ENCODE measurements around the gene SLC25A24. TPM values are rescaled to one million over a fixed set of nuclear protein-coding genes. Genes with fewer than 3 reads are reported as not detected.

The SLC25A24 gene
- total and polyA plus RNA-seq, 2 of the 13 experiments (the other 11 are each of a cell fraction or from before 2014, with no cell fraction given): 8.0 to 12.4 TPM

DNA sequence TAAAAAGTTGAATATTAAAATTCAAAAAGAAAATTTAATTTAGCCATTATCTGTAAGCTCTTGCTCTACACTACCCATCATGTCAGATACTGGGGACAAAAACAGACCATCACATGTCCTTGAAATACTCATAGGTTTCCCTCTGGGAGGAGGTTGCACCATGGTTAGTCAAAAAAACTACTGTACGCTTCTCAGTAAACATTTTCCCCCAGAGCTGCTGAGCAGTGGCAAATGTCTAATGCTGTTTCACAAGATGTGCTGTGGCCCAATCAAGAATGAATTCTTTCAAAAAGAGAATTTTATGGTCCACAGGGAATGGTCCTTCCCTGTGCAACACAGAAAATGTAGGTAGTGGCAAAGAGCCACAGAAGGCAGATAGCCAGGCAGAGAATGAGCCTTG, 6.1 kb downstream of the SLC25A24 start:
- Histone ChIP-seq H3K4me3 (replicated peaks in 1 of 3; ENCODE audit: insufficient read depth in 1 of 3, low read depth in 2 of 3, low read length in 3 of 3) (no peak overlapping the region), H2AFZ (ENCODE audit: low read length) (no peak overlapping the region), H3K36me3 (replicated peaks in 1 of 2; ENCODE audit: control insufficient read depth in 1 of 2, insufficient read depth in 2 of 2, low read length in 2 of 2) (0 out of 5 replicates have a peak, but pooled peaks cover 0 to 7% of the 10 kb centered on the region in 2 experiments), H3K9ac (ENCODE audit: insufficient read depth, low read depth, low read length) (no peak overlapping the region), H3K27me3 (ENCODE audit: control insufficient read depth in 1 of 2, insufficient read depth in 2 of 2, low read length in 2 of 2) (no peaks in the 10 kb centered on the region), H3K4me1 (ENCODE audit: insufficient read depth, low read length) (0 out of 2 replicates have a peak, but pooled peaks cover 14% of the 10 kb centered on the region), H3K4me2 (ENCODE audit: low read depth, low read length) (no peak overlapping the region), H3K27ac (ENCODE audit: extremely low read length, insufficient read depth, low read length) (no peak overlapping the region), H3K9me3 (ENCODE audit: low read length) (peaks cover 5% of the 10 kb centered on the region; the same call in 1 of the 2 replicates), H4K20me1 (ENCODE audit: insufficient read depth, low read length) (no peaks in the 10 kb centered on the region), H3K79me2 (ENCODE audit: insufficient read depth, low read length) (no peaks in the 10 kb centered on the region)
- in situ Hi-C loops (cut with HindIII; ENCODE audit: extremely low pct_ligation_motif_present, low pct_unique_long_range_greater_than_20kb): no loop called here
- BruUV-seq (replicated peaks): no TSS peak
- TF ChIP-seq RBM39 (IDR thresholded peaks at IDR 0.05; ENCODE audit: low read depth, low read length, poor library complexity, severe bottlenecking) (no peak), ZNF234 (CRISPR knock-in tag; conservative IDR thresholded peaks at IDR 0.05) (no peak)
- POLR2A ChIA-PET: no interaction called here
- CTCF ChIA-PET (ENCODE audit: low intra/inter-chr PET ratio, low total read pairs): no interaction called here
- DNase-seq (ENCODE audit: low spot score) (no peak), ATAC-seq (no peak), FAIRE-seq (no peak)
- intact Hi-C loops (cut with micrococcal nuclease; ENCODE audit: unreplicated experiment): no loop called here
- 53% methylated on average over 1 of the region's 1 CpG for WGBS (ENCODE audit: low lambda C conversion rate)

DNA sequence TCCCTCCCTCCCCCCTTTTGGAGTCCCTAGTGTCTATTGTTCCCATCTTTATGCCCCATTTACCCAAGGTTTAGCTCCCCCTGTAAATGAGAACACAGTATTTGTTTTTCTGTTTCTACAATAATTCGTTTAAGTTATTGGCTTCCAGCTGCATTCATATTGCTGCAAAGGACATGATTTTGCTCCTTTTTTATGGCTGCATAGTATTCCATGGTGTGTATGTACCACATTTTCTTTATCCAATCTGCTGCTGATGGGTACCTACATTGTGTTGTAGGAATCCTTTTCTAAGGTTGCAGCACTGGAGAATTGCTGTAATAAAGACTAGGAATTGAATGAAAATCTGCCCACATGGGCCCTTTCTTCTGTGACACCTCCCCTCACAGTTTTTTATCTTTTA, 6.8 kb downstream of the SLC25A24 start:
- no peak overlapping the region for H3K4me2 ChIP-seq (ENCODE audit: low read depth, low read length)
- no peak overlapping the region for H3K9ac ChIP-seq (ENCODE audit: insufficient read depth, low read depth, low read length)
- TF ChIP-seq FOXP1 (IDR thresholded peaks at IDR 0.05) (no peak), FOXP1 (CRISPR knock-in tag; IDR thresholded peaks at IDR 0.05) (no peak), ZNF484 (CRISPR knock-in tag; IDR thresholded peaks at IDR 0.05; ENCODE audit: borderline replicate concordance, low read depth) (no peak), ZNF10 (CRISPR knock-in tag; IDR thresholded peaks at IDR 0.05; ENCODE audit: borderline replicate concordance, low read depth) (no peak), HNRNPK (IDR thresholded peaks at IDR 0.05; ENCODE audit: low read depth, low read length, poor library complexity, severe bottlenecking) (no peak), ATF7-NPFF (CRISPR knock-in tag; IDR thresholded peaks at IDR 0.05; ENCODE audit: low read depth) (no peak)
- TF ChIP-seq, protein P1, sequence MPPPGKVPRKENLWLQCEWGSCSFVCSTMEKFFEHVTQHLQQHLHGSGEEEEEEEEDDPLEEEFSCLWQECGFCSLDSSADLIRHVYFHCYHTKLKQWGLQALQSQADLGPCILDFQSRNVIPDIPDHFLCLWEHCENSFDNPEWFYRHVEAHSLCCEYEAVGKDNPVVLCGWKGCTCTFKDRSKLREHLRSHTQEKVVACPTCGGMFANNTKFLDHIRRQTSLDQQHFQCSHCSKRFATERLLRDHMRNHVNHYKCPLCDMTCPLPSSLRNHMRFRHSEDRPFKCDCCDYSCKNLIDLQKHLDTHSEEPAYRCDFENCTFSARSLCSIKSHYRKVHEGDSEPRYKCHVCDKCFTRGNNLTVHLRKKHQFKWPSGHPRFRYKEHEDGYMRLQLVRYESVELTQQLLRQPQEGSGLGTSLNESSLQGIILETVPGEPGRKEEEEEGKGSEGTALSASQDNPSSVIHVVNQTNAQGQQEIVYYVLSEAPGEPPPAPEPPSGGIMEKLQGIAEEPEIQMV (CRISPR knock-in tag; IDR thresholded peaks at IDR 0.05; ENCODE audit: low read depth): no peak
- no peak overlapping the region for H3K4me3 ChIP-seq (replicated peaks in 1 of 3; ENCODE audit: insufficient read depth in 1 of 3, low read depth in 2 of 3, low read length in 3 of 3)
- POLR2A ChIA-PET: no interaction called here
- DNase-seq (ENCODE audit: low spot score): no peak
- in situ Hi-C loops (cut with HindIII; ENCODE audit: extremely low pct_ligation_motif_present, low pct_unique_long_range_greater_than_20kb) (no loop called here), intact Hi-C loops (cut with micrococcal nuclease; ENCODE audit: unreplicated experiment) (no loop called here)
- H3K4me1 ChIP-seq (ENCODE audit: insufficient read depth, low read length): 0 out of 2 replicates have a peak, but pooled peaks cover 7% of the 10 kb centered on the region
- no peak overlapping the region for H3K27ac ChIP-seq (ENCODE audit: extremely low read length, insufficient read depth, low read length)
- no peaks in the 10 kb centered on the region for H3K79me2 ChIP-seq (ENCODE audit: insufficient read depth, low read length)
- peaks cover 5% of the 10 kb centered on the region; the same call in 1 of the 2 replicates for H3K9me3 ChIP-seq (ENCODE audit: low read length)
- H3K36me3 ChIP-seq (replicated peaks in 1 of 2; ENCODE audit: control insufficient read depth in 1 of 2, insufficient read depth in 2 of 2, low read length in 2 of 2): 0 out of 5 replicates have a peak, but pooled peaks cover 0 to 7% of the 10 kb centered on the region in 2 experiments
- ATAC-seq: no peak
- H4K20me1 ChIP-seq (ENCODE audit: insufficient read depth, low read length): no peaks in the 10 kb centered on the region
- CTCF ChIA-PET (ENCODE audit: low intra/inter-chr PET ratio, low total read pairs): no interaction called here
- FAIRE-seq: no peak
- BruUV-seq (replicated peaks): no TSS peak
- no peaks in the 10 kb centered on the region for H3K27me3 ChIP-seq (ENCODE audit: control insufficient read depth in 1 of 2, insufficient read depth in 2 of 2, low read length in 2 of 2)
- WGBS (ENCODE audit: low lambda C conversion rate): 50% methylated on average over 1 of the region's 1 CpG
- no peak overlapping the region for H2AFZ ChIP-seq (ENCODE audit: low read length)

Data from HepG2 (cell line).